ENCODE results near the gene ZNF597.

DNA sequence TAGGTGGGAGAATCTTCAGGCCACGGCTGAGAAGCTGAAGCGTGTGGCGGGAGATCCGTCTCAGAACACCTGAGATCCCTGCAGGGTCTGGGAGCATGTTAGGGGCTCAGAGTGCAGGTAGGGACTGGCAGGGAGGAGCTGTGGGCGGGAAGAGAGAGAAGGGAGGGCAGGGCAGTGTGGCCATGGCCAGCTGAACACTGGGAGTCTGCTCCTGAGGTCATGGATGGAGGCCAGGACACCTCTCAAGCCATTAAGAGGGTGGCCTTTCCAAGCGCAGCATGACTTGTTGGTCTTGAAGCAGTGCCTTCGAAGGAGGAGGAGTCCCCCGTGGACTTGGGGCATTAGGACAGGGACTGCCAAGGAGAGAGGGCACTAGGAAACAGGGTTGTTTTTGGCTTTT, 23.9 kb upstream of the ZNF597 start:
- TF ChIP-seq EZH2phosphoT487 (IDR thresholded peaks at IDR 0.05; ENCODE audit: borderline replicate concordance, low read depth, low read length), result no peak
- TF ChIP-seq, protein P1, sequence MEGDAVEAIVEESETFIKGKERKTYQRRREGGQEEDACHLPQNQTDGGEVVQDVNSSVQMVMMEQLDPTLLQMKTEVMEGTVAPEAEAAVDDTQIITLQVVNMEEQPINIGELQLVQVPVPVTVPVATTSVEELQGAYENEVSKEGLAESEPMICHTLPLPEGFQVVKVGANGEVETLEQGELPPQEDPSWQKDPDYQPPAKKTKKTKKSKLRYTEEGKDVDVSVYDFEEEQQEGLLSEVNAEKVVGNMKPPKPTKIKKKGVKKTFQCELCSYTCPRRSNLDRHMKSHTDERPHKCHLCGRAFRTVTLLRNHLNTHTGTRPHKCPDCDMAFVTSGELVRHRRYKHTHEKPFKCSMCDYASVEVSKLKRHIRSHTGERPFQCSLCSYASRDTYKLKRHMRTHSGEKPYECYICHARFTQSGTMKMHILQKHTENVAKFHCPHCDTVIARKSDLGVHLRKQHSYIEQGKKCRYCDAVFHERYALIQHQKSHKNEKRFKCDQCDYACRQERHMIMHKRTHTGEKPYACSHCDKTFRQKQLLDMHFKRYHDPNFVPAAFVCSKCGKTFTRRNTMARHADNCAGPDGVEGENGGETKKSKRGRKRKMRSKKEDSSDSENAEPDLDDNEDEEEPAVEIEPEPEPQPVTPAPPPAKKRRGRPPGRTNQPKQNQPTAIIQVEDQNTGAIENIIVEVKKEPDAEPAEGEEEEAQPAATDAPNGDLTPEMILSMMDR (conservative IDR thresholded peaks at IDR 0.05; ENCODE audit: low read length), result no peak
